Small intestine (tissue), 7 donors: ENCODE results near the gene DOCK2. TPM values are rescaled to one million over a fixed set of nuclear protein-coding genes. Genes with fewer than 3 reads are reported as not detected.

Source experiments
- DNase-seq, 2 donors: peaks; one replicate each; pipeline versions ENCODE4 v3.0.0 to v3.0.0-alpha.2; 2013
- FAIRE-seq: peaks from 2 replicates; lab custom pipeline; 2012; peaks lifted over from hg19 to GRCh38; lab: Jason Lieb, UNC
- H3K27ac ChIP-seq, 3 donors: one replicate each; pipeline ENCODE4 v1.5.1; 2013; ENCODE audit warnings: low read length in 2 of 3, mild to moderate bottlenecking in 2 of 3, control low read depth in 1 of 3, inconsistent platforms in 1 of 3, low read depth in 1 of 3, moderate library complexity in 1 of 3
- H3K27me3 ChIP-seq, 3 donors: one replicate each; pipeline ENCODE4 v1.6.1; 2013; ENCODE audit warnings: low read length in 3 of 3, inconsistent platforms in 1 of 3; ENCODE audit not compliant: control insufficient read depth in 3 of 3, insufficient read depth in 3 of 3
- H3K36me3 ChIP-seq, 3 donors: one replicate each; pipeline ENCODE4 v1.6.1; 2013; ENCODE audit warnings: low read length in 3 of 3, inconsistent platforms in 1 of 3, low read depth in 1 of 3, mild to moderate bottlenecking in 1 of 3, moderate library complexity in 1 of 3; ENCODE audit not compliant: control insufficient read depth in 3 of 3, insufficient read depth in 2 of 3
- H3K4me1 ChIP-seq, 3 donors: one replicate each; pipeline ENCODE4 v1.6.1; 2013; ENCODE audit warnings: low read length in 2 of 3, inconsistent platforms in 1 of 3, low read depth in 1 of 3, mild to moderate bottlenecking in 1 of 3, moderate library complexity in 1 of 3; ENCODE audit not compliant: control insufficient read depth in 3 of 3, insufficient read depth in 2 of 3
- H3K4me3 ChIP-seq, 3 donors: one replicate each; pipeline ENCODE4 v1.5.1; 2013; ENCODE audit warnings: low read length in 3 of 3, control low read depth in 1 of 3, inconsistent platforms in 1 of 3, low read depth in 1 of 3, mild to moderate bottlenecking in 1 of 3, moderate library complexity in 1 of 3
- H3K9me3 ChIP-seq, 2 donors: one replicate each; pipeline ENCODE4 v1.6.1; 2013; ENCODE audit warnings: low read depth in 1 of 2, low read length in 1 of 2; ENCODE audit not compliant: control insufficient read depth in 2 of 2, insufficient read depth in 1 of 2
- WGBS, 3 donors: extraction: QIAGEN DNeasy Blood & Tissue Kit; methylation state at CpG; one replicate each; pipeline ENCODE4 v1.1.7; 2013; 5-methylcytosine and 5-hydroxymethylcytosine counted together
- polyA plus RNA-seq, 4 donors: library from polyadenylated mRNA; stranded (reverse) in 3 of 4; unstranded in 1 of 4; fragments of 200-250 nt in 3 of 4; fragments of 120-200 nt in 1 of 4; gene quantifications; one replicate each; pipeline versions ENCODE4 v1.2.1 to v1.2.3, GENCODE V29; 2013
- donor health status: healthy with polysubstance abuse.
- donor health status: control.
- donor health status: control.
- donor health status: Bipolar disorder and iron deficiency.
- donor health status: healthy.

The DOCK2 gene
- polyA plus RNA-seq, 4 donors: 1.3 to 5.9 (median 3.0) TPM

DNA sequence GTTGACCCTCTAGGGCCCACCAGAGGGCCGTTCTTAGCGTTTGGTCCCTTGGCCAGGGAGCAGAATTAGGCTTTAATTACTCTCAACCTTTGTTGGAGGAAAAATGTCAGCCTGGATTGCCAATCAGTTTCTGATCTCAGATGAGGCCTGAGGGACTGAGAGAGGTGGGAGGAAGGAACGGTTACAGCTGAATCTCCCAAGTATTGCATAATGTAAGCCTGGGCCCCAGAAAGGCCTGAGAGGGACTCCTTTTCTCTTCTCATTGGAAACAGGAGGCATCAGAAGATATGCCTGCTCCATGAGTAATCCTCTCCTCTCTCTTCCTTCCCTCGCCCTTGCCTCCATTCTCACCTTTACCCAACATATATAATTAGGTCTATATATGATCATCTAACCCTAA lies 237.5 kb downstream of the DOCK2 start:
- Histone ChIP-seq H3K27ac (no peak overlapping the region), H3K4me3 (no peak overlapping the region)
- 73 to 88% (median 83%) methylated on average over 4 of the region's 4 CpGs for WGBS, 3 donors

DNA sequence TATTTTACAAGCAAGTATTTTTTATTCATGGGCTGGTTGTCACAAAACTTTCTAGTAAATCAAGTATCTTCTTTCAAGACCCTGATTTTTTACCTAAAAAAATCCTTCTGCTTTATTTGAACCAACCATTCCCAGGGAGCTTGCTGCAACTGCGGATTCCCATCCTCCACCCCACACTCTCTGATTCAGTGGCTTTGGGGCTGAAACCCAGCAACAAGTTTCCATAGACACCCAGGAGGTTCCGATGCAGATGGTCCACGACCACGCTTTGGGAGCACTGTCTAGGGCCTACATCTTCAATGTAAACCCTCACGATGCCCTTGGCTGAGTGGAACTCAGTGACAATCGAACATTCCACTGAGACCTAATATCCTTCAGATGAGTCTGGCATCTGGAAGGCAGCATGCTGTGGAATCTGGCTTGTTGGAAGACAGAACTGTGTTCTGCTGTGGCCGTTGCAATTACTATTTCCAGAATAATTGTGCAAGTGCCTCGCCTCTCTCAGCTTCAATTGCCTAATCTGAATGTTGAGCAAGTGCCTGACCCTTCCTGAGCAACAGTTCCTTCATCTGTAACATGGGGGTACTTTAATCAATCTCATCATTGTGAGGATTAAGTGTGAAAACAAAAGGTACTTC lies 238.1 kb downstream of the DOCK2 start:
- Histone ChIP-seq H3K4me3 (no peak overlapping the region), H3K4me1 (no peaks in the 10 kb centered on the region), H3K9me3 (no peaks in the 10 kb centered on the region), H3K27ac (no peak overlapping the region), H3K27me3 (no peaks in the 10 kb centered on the region), H3K36me3 (no peaks in the 10 kb centered on the region)
- DNase-seq (no peak), FAIRE-seq (no peak)
- WGBS, 3 donors: 71 to 80% (median 79%) methylated on average over 8 of the region's 8 CpGs

More for the DNA sequence above, 237.5 kb downstream of the DOCK2 start:
- Histone ChIP-seq H3K9me3 (no peaks in the 10 kb centered on the region), H3K27me3 (no peaks in the 10 kb centered on the region), H3K36me3 (no peaks in the 10 kb centered on the region), H3K4me1 (no peaks in the 10 kb centered on the region)
- DNase-seq (no peak), FAIRE-seq (no peak)

DNA sequence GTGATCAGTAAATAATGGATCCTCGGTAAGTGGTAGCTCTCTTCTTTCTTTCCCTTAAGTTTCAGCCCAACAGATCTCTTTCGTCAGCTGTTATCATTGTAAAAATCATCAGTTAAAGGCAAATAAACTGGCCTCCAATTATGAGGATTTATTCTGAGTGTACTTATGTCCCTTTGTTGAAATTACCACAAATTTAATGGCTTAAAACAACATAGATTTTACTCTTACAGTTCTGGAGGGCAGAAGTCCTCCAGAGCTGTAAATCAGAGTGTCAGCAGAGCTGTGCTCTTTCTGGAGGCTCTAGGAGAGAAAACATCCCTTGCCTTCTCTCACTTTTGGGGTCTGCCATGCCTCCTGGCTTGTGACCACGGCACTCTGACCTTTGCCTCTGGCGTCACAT lies 238.7 kb downstream of the DOCK2 start:
- no peak for FAIRE-seq
- Histone ChIP-seq H3K4me3 (no peak overlapping the region), H3K27ac (no peak overlapping the region), H3K9me3 (no peaks in the 10 kb centered on the region), H3K36me3 (no peaks in the 10 kb centered on the region), H3K27me3 (no peaks in the 10 kb centered on the region), H3K4me1 (no peaks in the 10 kb centered on the region)
- WGBS, 3 donors: 48 to 66% (median 50%) methylated on average over 4 of the region's 4 CpGs
- no peak for DNase-seq

DNA sequence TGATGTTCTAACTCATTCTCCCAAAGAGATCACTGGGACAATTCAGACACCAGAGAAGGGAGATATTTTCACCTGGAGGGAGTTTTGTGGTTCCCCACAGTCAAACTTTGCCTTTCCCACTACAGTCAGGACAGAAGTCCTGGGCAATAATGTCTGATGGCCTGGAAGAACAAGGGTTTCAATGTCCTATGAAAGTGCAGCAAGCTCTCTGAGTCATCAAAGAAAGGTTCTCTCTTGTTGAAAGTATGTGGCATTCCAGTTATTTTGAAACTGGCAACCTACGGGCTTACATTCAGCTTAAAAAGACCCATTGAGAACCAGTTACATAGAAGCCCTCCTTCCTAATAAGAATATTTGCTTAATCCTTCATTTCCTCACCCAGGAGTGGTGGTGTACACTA lies 239.3 kb downstream of the DOCK2 start:
- Histone ChIP-seq H3K9me3 (no peaks in the 10 kb centered on the region), H3K27me3 (no peaks in the 10 kb centered on the region), H3K27ac (no peak overlapping the region), H3K4me3 (no peak overlapping the region), H3K36me3 (no peaks in the 10 kb centered on the region), H3K4me1 (no peaks in the 10 kb centered on the region)
- no peak for DNase-seq
- WGBS, 3 donors: 71 to 79% (median 72%) methylated on average over 1 of the region's 1 CpG
- no peak for FAIRE-seq

DNA sequence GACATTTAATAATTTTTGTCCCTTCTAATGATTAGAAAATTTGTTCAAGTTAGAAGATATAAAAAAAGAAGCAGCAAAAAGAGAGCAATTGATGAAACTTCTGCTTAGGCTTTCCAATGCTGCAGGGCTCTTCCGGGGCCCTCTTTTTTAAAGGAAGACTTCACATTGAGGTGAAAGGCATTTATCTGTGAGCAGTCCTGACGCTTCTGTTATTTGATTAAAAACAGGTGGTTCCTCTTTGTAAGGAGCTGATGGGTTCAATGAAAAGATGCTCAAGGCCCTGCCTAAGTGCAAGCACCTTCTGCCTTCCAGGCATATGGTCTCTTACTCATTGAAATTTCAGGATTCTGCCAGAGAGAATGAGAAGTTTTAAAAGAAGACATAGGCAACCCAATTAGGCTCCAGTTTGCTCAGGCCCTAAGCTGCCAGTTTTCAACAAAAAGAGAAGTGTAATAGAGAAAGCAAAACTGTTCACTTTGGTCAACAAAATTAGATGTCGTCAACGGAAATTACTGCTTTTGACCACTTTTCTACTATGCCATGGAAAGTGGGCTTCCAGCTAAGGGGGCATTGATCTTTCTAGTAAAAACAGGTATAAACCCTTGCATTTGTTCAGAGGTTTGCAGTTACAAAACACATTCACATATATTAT lies 243.1 kb downstream of the DOCK2 start:
- DNase-seq: no peak
- no peaks in the 10 kb centered on the region for H3K9me3 ChIP-seq
- no peaks in the 10 kb centered on the region for H3K36me3 ChIP-seq
- H3K27ac ChIP-seq: no peak overlapping the region
- WGBS, 3 donors: 75 to 82% (median 76%) methylated on average over 4 of the region's 4 CpGs
- no peak overlapping the region for H3K4me3 ChIP-seq
- no peak for FAIRE-seq
- no peaks in the 10 kb centered on the region for H3K4me1 ChIP-seq
- no peaks in the 10 kb centered on the region for H3K27me3 ChIP-seq

DNA sequence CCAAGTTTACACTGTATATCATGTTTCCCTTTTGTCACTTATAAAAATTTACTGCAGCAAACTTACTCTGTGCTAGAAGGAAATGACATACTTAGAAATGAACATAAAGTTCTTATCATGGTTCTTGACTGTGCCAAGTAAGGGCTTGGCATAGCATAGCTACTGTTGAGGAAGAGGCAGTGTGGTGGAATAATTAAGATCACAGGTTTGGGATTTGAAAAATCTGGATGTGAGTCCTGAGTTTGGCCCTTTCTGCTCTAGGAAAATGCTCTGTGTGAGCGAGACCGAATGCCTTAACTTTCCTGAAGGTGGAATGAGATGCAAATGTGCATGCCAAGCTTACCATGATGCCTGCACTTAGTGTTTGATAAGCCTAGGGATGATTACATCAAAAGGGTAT lies 243.7 kb downstream of the DOCK2 start:
- Histone ChIP-seq H3K27me3 (no peaks in the 10 kb centered on the region), H3K27ac (no peak overlapping the region), H3K4me3 (no peak overlapping the region), H3K36me3 (no peaks in the 10 kb centered on the region), H3K9me3 (no peaks in the 10 kb centered on the region), H3K4me1 (no peaks in the 10 kb centered on the region)
- no peak for DNase-seq
- 92 to 95% (median 95%) methylated on average over 2 of the region's 2 CpGs for WGBS, 3 donors
- no peak for FAIRE-seq

DNA sequence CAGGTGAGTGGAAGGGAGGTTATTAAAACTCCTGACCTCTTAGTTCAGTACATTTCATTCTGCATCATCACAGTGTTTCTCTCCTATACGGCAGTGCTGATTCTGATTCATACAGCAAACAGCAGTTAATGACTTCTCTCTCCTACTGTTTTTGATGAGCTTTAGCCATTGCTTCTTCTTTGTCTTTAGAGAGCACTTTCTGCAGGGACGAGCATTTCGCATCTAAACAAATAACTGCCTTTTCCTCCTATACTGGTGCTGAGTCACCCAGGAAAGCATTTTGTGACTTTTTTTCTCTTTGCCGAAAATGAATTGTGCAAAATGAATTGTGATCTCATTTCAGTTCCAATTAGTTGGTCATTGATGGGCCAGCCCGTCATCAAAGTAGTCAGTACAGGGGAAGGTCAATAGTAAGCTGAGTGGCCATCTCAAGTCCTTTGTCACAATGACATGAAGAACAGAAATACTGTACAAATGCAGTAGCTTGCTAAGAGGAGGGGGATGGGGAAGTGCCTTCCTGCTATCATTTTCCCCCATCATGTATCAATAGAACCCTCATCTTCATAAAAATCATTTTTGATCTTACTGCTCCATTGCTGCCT lies 244.7 kb downstream of the DOCK2 start:
- Histone ChIP-seq H3K9me3 (no peaks in the 10 kb centered on the region), H3K27ac (no peak overlapping the region), H3K4me1 (no peaks in the 10 kb centered on the region), H3K4me3 (no peak overlapping the region), H3K36me3 (no peaks in the 10 kb centered on the region), H3K27me3 (no peaks in the 10 kb centered on the region)
- DNase-seq (no peak), FAIRE-seq (no peak)
- WGBS, 3 donors: 79 to 90% (median 88%) methylated on average over 5 of the region's 5 CpGs

DNA sequence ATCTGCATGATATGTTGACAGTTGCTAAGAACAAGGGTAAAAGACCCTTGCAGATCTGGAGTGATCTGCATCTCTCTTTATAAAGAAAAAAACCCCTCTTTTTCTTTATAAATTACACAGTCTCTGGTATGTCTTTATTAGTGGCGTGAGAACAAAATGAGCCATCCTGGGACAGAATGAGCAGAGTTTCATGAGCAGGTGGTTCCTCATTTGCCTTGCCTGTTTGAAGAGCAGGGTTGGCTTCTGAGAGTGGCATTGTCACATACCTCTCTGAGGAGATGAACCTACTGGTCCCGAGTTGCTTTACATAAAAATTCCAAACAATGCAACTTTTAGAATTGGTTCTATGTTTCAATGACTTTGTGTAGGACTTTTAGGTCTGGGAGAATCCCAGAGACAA lies 249.0 kb downstream of the DOCK2 start:
- DNase-seq: no peak
- H3K36me3 ChIP-seq: no peaks in the 10 kb centered on the region
- no peaks in the 10 kb centered on the region for H3K9me3 ChIP-seq
- no peaks in the 10 kb centered on the region for H3K27me3 ChIP-seq
- no peak for FAIRE-seq
- H3K4me1 ChIP-seq: no peaks in the 10 kb centered on the region
- 79 to 85% (median 81%) methylated on average over 2 of the region's 2 CpGs for WGBS, 3 donors
- H3K4me3 ChIP-seq: no peak overlapping the region
- no peak overlapping the region for H3K27ac ChIP-seq
